GM12878 (cell line): ENCODE data around the gene STX4. TPM values are rescaled to one million over a fixed set of nuclear protein-coding genes. Genes with fewer than 3 reads are reported as not detected.

Experiments
- ATAC-seq: fragments of 200-7000 bp; cut with Tn5 transposase; 3 replicates; pipeline ENCODE4 v1.9.1; 2020; ENCODE audit warnings: mild to moderate bottlenecking, moderate library complexity
- BruUV-seq: library from RNA; stranded (reverse); fragments of 400-500 nt; replicated peaks from 2 replicates; lab custom pipeline; 2021; lab: Mats Ljungman, UMichigan
- CTCF ChIA-PET: fragments of 300-600 bp; sonication (Branson Sonifier 250); formaldehyde crosslinking; extraction: SDS; loops from one replicate; lab custom pipeline; 2021; ENCODE audit warnings: inconsistent platforms; lab: Yijun Ruan, JAX
- POLR2A ChIA-PET: fragments of 350-600 bp; formaldehyde crosslinking; extraction: SDS; loops from one replicate; lab custom pipeline; 2021; ENCODE audit warnings: inconsistent platforms; lab: Charles Lee
- RAD21 ChIA-PET: fragments of 300-600 bp; sonication (Branson Sonifier 250); formaldehyde crosslinking; loops from one replicate; lab custom pipeline; 2023; ENCODE audit warnings: antibody characterized with exemption; ENCODE audit not compliant: unreplicated experiment; lab: Charles Lee
- SMC1A ChIA-PET: fragments of 300-600 bp; sonication (Branson Sonifier 250); formaldehyde crosslinking; loops from one replicate; lab custom pipeline; 2023; ENCODE audit not compliant: unreplicated experiment, uncharacterized antibody; lab: Charles Lee
- DNase-seq: peaks from one replicate; pipeline ENCODE4 v3.0.0-alpha.2; 2011; ENCODE audit warnings: low read depth, low spot score
- FAIRE-seq: peaks from 3 replicates; lab custom pipeline; 2011; peaks lifted over from hg19 to GRCh38; lab: Jason Lieb, UNC
- H2AFZ ChIP-seq: 2 replicates; pipeline ENCODE4 v1.6.0; 2011; ENCODE audit warnings: low read depth, low read length, control low read depth; ENCODE audit not compliant: control insufficient read depth
- H3K27ac ChIP-seq: 2 replicates; pipeline ENCODE4 v1.5.1; 2011; ENCODE audit warnings: control low read depth; ENCODE audit not compliant: control insufficient read depth, insufficient read depth
- H3K27me3 ChIP-seq, 2 experiments: replicated peaks in 1 of 2; 2 replicates each; pipeline versions ENCODE4 v1.6.0 to v1.6.1; 2011; ENCODE audit warnings: low read length in 1 of 2; ENCODE audit not compliant: control insufficient read depth in 2 of 2, insufficient read depth in 2 of 2
- H3K36me3 ChIP-seq, 2 experiments: 2 replicates each; pipeline ENCODE4 v1.5.1; 2011; ENCODE audit warnings: low read length in 1 of 2; ENCODE audit not compliant: control insufficient read depth in 2 of 2, insufficient read depth in 2 of 2
- H3K4me1 ChIP-seq: 2 replicates; pipeline ENCODE4 v1.6.1; 2011; ENCODE audit warnings: mild to moderate bottlenecking, low read length, moderate library complexity, mixed read lengths; ENCODE audit not compliant: control insufficient read depth, insufficient read depth
- H3K4me2 ChIP-seq: 2 replicates; pipeline ENCODE4 v1.6.0; 2011; ENCODE audit warnings: control low read depth; ENCODE audit not compliant: control insufficient read depth, insufficient read depth
- H3K4me3 ChIP-seq: fragments of 200-600 bp; sonication (generic); 2 replicates; pipeline ENCODE4 v1.5.1; 2016
- H3K79me2 ChIP-seq: 2 replicates; pipeline ENCODE4 v1.6.0; 2011; ENCODE audit warnings: low read length; ENCODE audit not compliant: control insufficient read depth, insufficient read depth
- H3K9ac ChIP-seq: 2 replicates; pipeline ENCODE4 v1.8.0; 2011; ENCODE audit warnings: low read length, control low read depth, mixed read lengths; ENCODE audit not compliant: control insufficient read depth, insufficient read depth
- H3K9me3 ChIP-seq: replicated peaks from 3 replicates; pipeline ENCODE4 v1.5.1; 2011; ENCODE audit warnings: mild to moderate bottlenecking, low read length; ENCODE audit not compliant: control insufficient read depth, insufficient read depth
- H4K20me1 ChIP-seq: 2 replicates; pipeline ENCODE4 v1.6.0; 2011; ENCODE audit not compliant: control insufficient read depth, insufficient read depth
- BCL3 ChIP-seq: IDR thresholded peaks from 2 replicates; pipeline ENCODE4 v1.6.1; 2011; ENCODE audit warnings: borderline replicate concordance, low read depth, mild to moderate bottlenecking, moderate library complexity, low read length; ENCODE audit not compliant: insufficient read depth, poor library complexity, severe bottlenecking
- E4F1 ChIP-seq: fragments of 450-650 bp; IDR thresholded peaks from 2 replicates; pipeline ENCODE4 v1.6.1; 2018; ENCODE audit warnings: borderline replicate concordance, mild to moderate bottlenecking; ENCODE audit not compliant: partially characterized antibody
- EZH2 ChIP-seq: IDR thresholded peaks from 2 replicates; pipeline ENCODE4 v1.6.1; 2012; ENCODE audit warnings: low read depth, mild to moderate bottlenecking, control low read depth, inconsistent platforms, low read length, borderline replicate concordance; ENCODE audit not compliant: control insufficient read depth
- FOXK2 ChIP-seq: fragments of 450-650 bp; IDR thresholded peaks from 2 replicates; pipeline ENCODE4 v1.6.1; 2017; ENCODE audit warnings: mild to moderate bottlenecking, moderate library complexity
- GABPA ChIP-seq: IDR thresholded peaks from 2 replicates; pipeline ENCODE4 v1.6.1; 2014; ENCODE audit warnings: antibody characterized with exemption, low read depth, mild to moderate bottlenecking, inconsistent platforms
- GATAD2B ChIP-seq: fragments of 450-650 bp; conservative IDR thresholded peaks from 2 replicates; pipeline ENCODE4 v1.6.1; 2017; ENCODE audit warnings: low read depth, mild to moderate bottlenecking, moderate library complexity
- IKZF1 ChIP-seq: fragments of 450-650 bp; conservative IDR thresholded peaks from 2 replicates; pipeline ENCODE4 v1.6.1; 2017; ENCODE audit warnings: antibody characterized with exemption, mild to moderate bottlenecking
- KDM1A ChIP-seq: fragments of 200-600 bp; sonication (generic); IDR thresholded peaks from 2 replicates; pipeline ENCODE4 v1.6.1; 2016; ENCODE audit warnings: borderline replicate concordance
- MTA3 ChIP-seq: IDR thresholded peaks from 2 replicates; pipeline ENCODE4 v1.6.1; 2012; ENCODE audit warnings: low read length, inconsistent platforms, borderline replicate concordance
- MYB ChIP-seq: fragments of 150-350 bp; IDR thresholded peaks from 2 replicates; pipeline ENCODE4 v1.6.1; 2014; ENCODE audit warnings: mild to moderate bottlenecking, low read depth, low read length, borderline replicate concordance
- NR2C2 ChIP-seq: IDR thresholded peaks from 2 replicates; pipeline ENCODE4 v1.6.1; 2011; ENCODE audit warnings: borderline replicate concordance, low read depth; ENCODE audit not compliant: control insufficient read depth, insufficient read length
- RB1 ChIP-seq: fragments of 450-650 bp; formaldehyde crosslinking; IDR thresholded peaks from 2 replicates; pipeline ENCODE4 v1.6.1; 2017; ENCODE audit warnings: mild to moderate bottlenecking, borderline replicate concordance
- RELA ChIP-seq: fragments of 450-650 bp; IDR thresholded peaks from 2 replicates; pipeline ENCODE4 v1.8.0; 2014; ENCODE audit warnings: borderline replicate concordance; ENCODE audit not compliant: partially characterized antibody
- REST ChIP-seq: IDR thresholded peaks from 2 replicates; pipeline ENCODE4 v1.6.1; 2012; ENCODE audit warnings: mild to moderate bottlenecking, low read depth, low read length
- RFX5 ChIP-seq: IDR thresholded peaks from 2 replicates; pipeline ENCODE4 v1.6.1; 2011; ENCODE audit warnings: low read depth, low read length, improper control_type of control experiment
- SMARCA5 ChIP-seq: fragments of 450-650 bp; IDR thresholded peaks from 2 replicates; pipeline ENCODE4 v1.6.1; 2017; ENCODE audit warnings: mild to moderate bottlenecking
- SP1 ChIP-seq: IDR thresholded peaks from one replicate; pipeline ENCODE4 v1.6.1; 2011; ENCODE audit warnings: low read depth, low read length
- TCF7 ChIP-seq: IDR thresholded peaks from 2 replicates; pipeline ENCODE4 v1.6.1; 2014; ENCODE audit warnings: antibody characterized with exemption, borderline replicate concordance
- WGBS: methylation state at CpG from one replicate; pipeline ENCODE4 v1.1.6; 2016; ENCODE audit warnings: low lambda C conversion rate; ENCODE audit not compliant: insufficient replicate concordance, insufficient coverage; ENCODE audit errors: missing lambda C conversion rate; 5-methylcytosine and 5-hydroxymethylcytosine counted together
- in situ Hi-C: fragments of 300-500 bp; cut with MboI; formaldehyde crosslinking; loops from 9 replicates; pipeline ENCODE4 v1.14.3; 2018; ENCODE audit warnings: mixed read lengths
- intact Hi-C: fragments of 100-400 bp; cut with micrococcal nuclease; formaldehyde crosslinking; loops from one replicate; pipeline ENCODE4 v1.14.2; 2022; ENCODE audit not compliant: unreplicated experiment
- polyA plus RNA-seq, 11 experiments: library from polyadenylated mRNA; depleted of rRNA in 4 of 11; unstranded in 6 of 11; stranded (reverse) in 5 of 11; fragments of >200 nt; fragmentation: Nextera tagmentation in 4 of 11; fragmentation: Illumina TruSeq in 1 of 11; extraction: Ambion mirVana in 4 of 11; extraction: Trizol in 1 of 11; gene quantifications; 1 replicate in 1 of 11; 2 replicates in 10 of 11; pipeline versions ENCODE4 v1.2.1 to v1.2.3, GENCODE V29; 2011 to 2016; ENCODE audit warnings: inconsistent platforms in 2 of 11, missing spikeins in 2 of 11, low read depth in 1 of 11
- total RNA-seq, 4 experiments: library from RNA; depleted of rRNA in 3 of 4; stranded (reverse); fragments of >200 nt in 3 of 4; fragmentation: Illumina TruSeq in 1 of 4; extraction: Trizol in 1 of 4; gene quantifications; 2 replicates each; pipeline versions ENCODE4 v1.2.1 to v1.2.3, GENCODE V29; 2013 to 2021

STX4 gene
- total and polyA plus RNA-seq, 10 of the 15 experiments (the other 5 are each of a cell fraction or from before 2014, with no cell fraction given), result 3.3 to 37.6 (median 22.6) TPM

GRCh38 chr16:31025339-31025738 lies 8.0 kb upstream of the STX4 start:
- DNase-seq (no peak), FAIRE-seq (no peak), ATAC-seq (no peak)
- Histone ChIP-seq H4K20me1 (no peaks in the 10 kb centered on the region), H3K4me3 (no peak overlapping the region), H2AFZ (no peak overlapping the region), H3K4me1 (no peaks in the 10 kb centered on the region), H3K27ac (no peak overlapping the region), H3K79me2 (no peaks in the 10 kb centered on the region), H3K4me2 (no peak overlapping the region), H3K9me3 (no peaks in the 10 kb centered on the region), H3K27me3 (no peaks in the 10 kb centered on the region), H3K36me3 (no peaks in the 10 kb centered on the region), H3K9ac (no peak overlapping the region)
- ChIA-PET SMC1A (interaction anchor here (0.6 kb wide), 1 partner anchor 25 kb away, joined by 3 read pairs; no protein-coding TSS in a partner anchor), RAD21 (interaction anchor here (0.7 kb wide), 1 partner anchor 13 kb away, joined by 3 read pairs; no protein-coding TSS in a partner anchor), CTCF (no interaction called here), POLR2A (no interaction called here)
- WGBS, result 42% methylated on average over 5 of the region's 5 CpGs
- BruUV-seq, result no TSS peak
- in situ Hi-C loops (no loop called here), intact Hi-C loops (no loop called here)
- TF ChIP-seq BCL3 (no peak), MYB (no peak), GATAD2B (no peak), NR2C2 (no peak), TCF7 (no peak), KDM1A (no peak), RFX5 (no peak), IKZF1 (no peak), MTA3 (no peak), RB1 (no peak), FOXK2 (no peak), E4F1 (no peak), SMARCA5 (no peak), RELA (no peak), SP1 (no peak), EZH2 (no peak), REST (no peak), GABPA (no peak)
